ENCODE results near the gene ZNF397.

The ZNF397 gene

GRCh38 chr18:35306588-35307250 is 65.9 kb downstream of the ZNF397 start:
- no peak for DNase-seq
